Anterior cingulate cortex (tissue), 58 donors: ENCODE measurements around the gene RAD52.

Source experiments
- DNase-seq, 58 donors: peaks; one replicate each; lab custom pipeline; 2025; lab: John Stamatoyannopoulos, UW

RAD52 gene

GRCh38 chr12:884746-885414 is 64.6 kb downstream of the RAD52 start:
- no peak for DNase-seq

DNA sequence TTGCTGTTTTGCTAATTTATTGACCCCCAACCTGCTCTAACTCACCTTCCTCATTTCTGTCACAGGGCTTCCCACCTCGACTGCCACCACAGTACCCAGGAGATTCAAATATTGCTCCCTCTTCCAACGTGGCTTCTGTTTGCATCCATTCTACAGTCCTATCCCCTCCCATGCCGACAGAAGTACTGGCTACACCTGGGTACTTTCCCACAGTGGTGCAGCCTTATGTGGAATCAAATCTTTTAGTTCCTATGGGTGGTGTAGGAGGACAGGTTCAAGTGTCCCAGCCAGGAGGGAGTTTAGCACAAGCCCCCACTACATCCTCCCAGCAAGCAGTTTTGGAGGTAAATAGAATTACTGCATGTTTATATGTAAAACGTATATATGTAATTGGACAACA is 68.8 kb downstream of the RAD52 start:
- no peak for DNase-seq

DNA sequence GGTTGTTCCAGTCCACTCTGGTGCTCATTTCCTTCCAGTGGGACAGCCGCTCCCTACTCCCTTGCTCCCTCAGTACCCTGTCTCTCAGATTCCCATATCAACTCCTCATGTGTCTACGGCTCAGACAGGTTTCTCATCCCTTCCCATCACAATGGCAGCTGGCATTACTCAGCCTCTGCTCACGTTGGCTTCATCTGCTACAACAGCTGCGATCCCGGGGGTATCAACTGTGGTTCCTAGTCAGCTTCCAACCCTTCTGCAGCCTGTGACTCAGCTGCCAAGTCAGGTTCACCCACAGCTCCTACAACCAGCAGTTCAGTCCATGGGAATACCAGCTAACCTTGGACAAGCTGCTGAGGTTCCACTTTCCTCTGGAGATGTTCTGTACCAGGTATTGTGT is 69.9 kb downstream of the RAD52 start:
- no peak for DNase-seq

GRCh38 chr12:873954-874353 is 75.5 kb downstream of the RAD52 start:
- no peak for DNase-seq

DNA sequence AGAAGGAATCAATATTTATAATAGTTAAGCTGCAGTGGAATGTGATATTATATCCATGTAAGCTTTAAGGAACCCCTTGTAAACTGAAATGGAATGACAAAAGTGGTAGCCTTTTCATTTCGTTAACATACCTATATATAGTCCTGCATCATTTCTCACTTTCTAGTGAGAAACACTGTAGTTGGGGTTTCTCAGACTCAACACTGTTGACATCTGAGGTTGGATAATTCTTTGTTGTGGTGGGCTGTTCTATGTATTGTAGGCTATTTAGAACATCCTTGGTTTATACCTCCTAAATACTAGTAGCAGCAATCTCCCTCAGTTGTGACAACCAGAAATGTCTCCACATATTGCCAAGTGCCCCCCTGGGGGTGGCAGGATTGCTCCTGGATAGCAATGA is 79.1 kb downstream of the RAD52 start:
- no peak for DNase-seq

DNA sequence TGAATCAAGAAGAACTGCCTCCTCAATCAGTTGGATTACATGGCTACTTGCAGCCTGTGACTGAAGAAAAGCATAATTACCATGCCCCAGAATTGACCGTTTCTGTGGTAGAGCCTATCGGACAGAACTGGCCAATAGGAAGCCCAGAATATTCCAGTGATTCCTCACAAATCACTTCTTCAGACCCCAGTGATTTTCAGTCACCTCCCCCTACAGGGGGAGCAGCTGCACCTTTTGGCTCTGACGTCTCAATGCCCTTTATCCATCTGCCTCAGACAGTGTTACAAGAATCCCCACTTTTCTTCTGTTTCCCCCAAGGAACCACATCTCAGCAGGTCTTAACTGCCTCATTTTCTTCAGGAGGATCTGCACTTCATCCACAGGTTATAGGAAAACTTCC is 80.8 kb downstream of the RAD52 start:
- no peak for DNase-seq

DNA sequence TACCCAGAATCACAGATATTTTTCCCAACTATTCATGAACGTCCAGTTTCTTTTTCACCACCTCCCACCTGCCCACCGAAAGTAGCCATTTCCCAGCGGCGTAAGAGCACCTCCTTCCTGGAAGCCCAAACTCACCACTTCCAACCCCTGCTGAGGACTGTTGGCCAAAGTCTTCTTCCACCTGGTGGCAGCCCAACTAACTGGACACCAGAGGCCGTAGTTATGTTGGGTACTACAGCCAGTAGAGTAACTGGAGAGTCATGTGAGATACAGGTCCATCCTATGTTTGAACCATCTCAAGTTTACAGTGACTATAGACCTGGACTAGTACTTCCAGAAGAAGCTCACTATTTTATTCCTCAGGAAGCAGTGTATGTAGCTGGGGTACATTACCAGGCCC is 81.6 kb downstream of the RAD52 start:
- DNase-seq: no peak

DNA sequence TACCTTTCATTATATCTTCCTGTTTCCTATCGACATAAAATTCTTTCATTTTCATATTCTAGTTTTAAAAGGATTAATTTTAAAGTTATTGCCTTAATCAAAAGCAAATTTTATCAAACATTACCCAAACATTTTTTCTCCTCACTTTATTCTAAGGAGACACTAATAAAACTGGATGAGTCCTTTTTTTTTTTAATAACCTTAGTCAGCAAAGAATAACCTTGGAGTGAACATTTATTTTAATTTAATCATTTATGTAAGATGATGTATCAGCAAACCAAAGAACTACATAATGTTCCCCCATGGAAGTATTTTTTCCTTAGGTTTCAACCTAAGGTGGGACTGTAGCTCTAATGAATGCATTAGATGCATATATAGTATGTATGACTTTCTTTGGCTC is 83.9 kb downstream of the RAD52 start:
- no peak for DNase-seq

- no peak for DNase-seq
These were observed 86.2 kb downstream of the RAD52 start for GRCh38 chr12:863285-863684.

DNA sequence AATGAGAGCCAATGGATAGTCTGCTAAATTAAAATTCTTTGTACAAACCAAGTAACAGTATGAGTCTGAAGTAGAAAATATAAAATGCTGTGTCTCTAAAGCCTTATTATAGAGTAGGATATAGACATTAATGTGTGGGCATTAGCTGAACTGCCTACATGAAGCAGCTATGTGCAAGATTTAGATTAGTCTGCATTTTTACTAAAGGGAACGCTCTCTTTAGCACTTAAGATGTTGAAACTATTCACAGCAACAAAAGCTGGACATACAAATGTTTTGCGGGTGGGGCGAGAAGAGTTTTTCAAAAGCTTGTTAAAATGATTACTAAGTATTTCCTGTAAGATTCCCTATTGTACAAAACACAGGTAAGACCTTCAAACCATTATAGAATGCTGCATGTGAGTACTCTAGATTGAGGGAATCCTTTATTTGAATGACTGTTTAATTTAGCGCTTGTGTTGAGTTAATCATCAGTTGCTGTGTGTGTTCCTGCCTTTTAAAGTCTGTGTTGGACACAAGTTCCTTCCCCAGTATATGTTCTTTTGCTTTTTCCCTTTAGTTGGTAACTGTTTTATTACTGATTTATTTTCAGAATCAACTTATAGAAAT is 87.1 kb downstream of the RAD52 start:
- DNase-seq: no peak
